ENCODE measurements around the gene ELP4.

- TF ChIP-seq, protein P1, sequence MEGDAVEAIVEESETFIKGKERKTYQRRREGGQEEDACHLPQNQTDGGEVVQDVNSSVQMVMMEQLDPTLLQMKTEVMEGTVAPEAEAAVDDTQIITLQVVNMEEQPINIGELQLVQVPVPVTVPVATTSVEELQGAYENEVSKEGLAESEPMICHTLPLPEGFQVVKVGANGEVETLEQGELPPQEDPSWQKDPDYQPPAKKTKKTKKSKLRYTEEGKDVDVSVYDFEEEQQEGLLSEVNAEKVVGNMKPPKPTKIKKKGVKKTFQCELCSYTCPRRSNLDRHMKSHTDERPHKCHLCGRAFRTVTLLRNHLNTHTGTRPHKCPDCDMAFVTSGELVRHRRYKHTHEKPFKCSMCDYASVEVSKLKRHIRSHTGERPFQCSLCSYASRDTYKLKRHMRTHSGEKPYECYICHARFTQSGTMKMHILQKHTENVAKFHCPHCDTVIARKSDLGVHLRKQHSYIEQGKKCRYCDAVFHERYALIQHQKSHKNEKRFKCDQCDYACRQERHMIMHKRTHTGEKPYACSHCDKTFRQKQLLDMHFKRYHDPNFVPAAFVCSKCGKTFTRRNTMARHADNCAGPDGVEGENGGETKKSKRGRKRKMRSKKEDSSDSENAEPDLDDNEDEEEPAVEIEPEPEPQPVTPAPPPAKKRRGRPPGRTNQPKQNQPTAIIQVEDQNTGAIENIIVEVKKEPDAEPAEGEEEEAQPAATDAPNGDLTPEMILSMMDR (IDR thresholded peaks at IDR 0.05): no peak
- TF ChIP-seq POLR2AphosphoS5 (IDR thresholded peaks at IDR 0.05; ENCODE audit: low read depth, low read length) (no peak), TCF7L2 (IDR thresholded peaks at IDR 0.05; ENCODE audit: low read depth, low read length) (no peak), REST (IDR thresholded peaks at IDR 0.05; ENCODE audit: insufficient read depth in 1 of 2, low read depth in 2 of 2, low read length in 1 of 2) (no peak), SIN3A (IDR thresholded peaks at IDR 0.05; ENCODE audit: borderline replicate concordance, insufficient read depth, low read depth, low read length) (no peak)
Measured at GRCh38 chr11:31816468-31817053, 307.0 kb downstream of the ELP4 start.
